HG03135 (cell line): ENCODE measurements around the gene KIAA1191.

ENCODE experiments used
- ATAC-seq: cut with Tn5 transposase; IDR thresholded peaks from one replicate; pipeline ENCODE4 v1.9.1; 2021; ENCODE audit warnings: mild to moderate bottlenecking, moderate library complexity; ENCODE audit not compliant: unreplicated experiment

The KIAA1191 gene

GRCh38 chr5:176389135-176390123 is 27.9 kb upstream of the KIAA1191 start:
- ATAC-seq = peak; percentile 31

GRCh38 chr5:176388444-176389134 is 27.0 kb upstream of the KIAA1191 start, which contains the start of the genes HIGD2A and NOP16:
TSS of gene HIGD2A (plus strand) at chr5:176388751. CDS start at chr5:176388820, 69 bp downstream.
TSS of gene NOP16 (minus strand) at chr5:176388598. CDS start at chr5:176388539, 59 bp downstream.
- peak; percentile 87 for ATAC-seq

DNA sequence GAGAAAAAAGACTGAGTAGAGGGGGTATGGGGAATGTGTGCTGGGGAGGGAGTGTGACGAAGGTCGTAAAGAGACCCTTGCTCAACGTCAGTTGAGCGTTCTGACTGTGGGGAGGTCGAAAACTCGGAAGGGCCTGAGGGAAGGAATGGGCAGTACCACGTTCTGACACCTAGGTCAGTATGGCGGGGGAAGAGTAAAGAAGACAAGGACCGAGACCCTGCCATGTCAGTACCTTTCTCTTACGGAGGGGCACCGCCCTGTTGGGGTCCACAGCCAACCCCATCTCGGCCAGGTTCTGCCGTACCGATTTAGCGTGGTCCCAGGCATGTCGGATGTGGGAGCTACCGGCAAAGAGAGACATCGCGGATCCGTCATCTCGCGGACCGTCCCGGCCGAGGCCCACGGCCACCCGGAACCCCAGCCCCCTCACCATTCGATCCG is 26.5 kb upstream of the KIAA1191 start:
- ATAC-seq = no peak

GRCh38 chr5:176387384-176387925 is 25.9 kb upstream of the KIAA1191 start:
- no peak for ATAC-seq

DNA sequence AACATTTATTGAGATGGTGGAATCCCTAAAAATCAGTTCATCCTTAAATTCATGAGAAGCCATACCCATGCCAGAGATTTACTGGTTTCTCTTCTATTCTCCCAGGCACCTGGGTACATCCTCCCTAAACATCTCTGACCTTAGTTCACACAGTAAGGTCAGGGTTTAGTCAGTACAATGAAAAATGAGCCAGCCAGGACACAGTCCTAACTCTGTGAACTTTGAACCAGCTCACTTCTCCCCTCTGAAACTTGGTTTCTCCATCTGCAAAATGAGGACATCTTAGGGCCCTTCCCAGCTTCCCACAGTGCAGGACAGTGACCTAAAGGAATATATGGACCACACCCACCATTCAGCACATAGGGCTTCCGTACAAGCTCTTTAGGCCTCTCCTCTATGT is 24.9 kb upstream of the KIAA1191 start:
- ATAC-seq = no peak

- no peak for ATAC-seq
Observed at GRCh38 chr5:176384991-176385390, 23.4 kb upstream of the KIAA1191 start.

DNA sequence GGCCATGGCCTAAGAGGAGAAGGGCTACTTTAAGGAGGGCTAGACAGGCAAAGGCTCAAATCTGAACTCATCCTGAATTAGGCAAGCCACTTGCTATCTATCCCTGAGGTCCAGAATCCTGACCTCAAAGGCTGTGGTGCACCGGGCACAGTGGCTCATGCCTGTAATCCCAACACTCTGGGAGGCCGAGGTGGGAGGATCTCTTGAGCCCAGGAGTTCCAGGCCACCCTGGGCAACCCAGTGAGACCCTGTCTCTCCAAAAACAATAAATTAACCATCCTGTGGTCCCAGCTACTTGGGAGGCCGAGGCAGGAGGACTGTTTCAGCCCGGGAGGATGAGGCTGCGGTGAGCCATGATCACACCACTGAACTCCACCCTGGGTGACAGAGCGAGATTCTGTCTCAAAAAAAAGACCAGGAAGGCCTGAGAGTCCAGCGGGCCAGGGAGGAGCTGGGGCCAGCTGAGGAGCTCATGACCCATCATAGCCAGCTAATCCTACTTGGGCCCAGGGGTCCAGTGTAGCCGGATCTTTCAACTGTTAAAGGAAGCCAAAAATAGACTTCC is 22.9 kb upstream of the KIAA1191 start:
- ATAC-seq = no peak

GRCh38 chr5:176383961-176384360 is 22.4 kb upstream of the KIAA1191 start:
- ATAC-seq = no peak

- ATAC-seq = no peak
Observed at GRCh38 chr5:176383248-176383905, 21.8 kb upstream of the KIAA1191 start.

- ATAC-seq = no peak
Observed at GRCh38 chr5:176382721-176383120, 21.2 kb upstream of the KIAA1191 start.

GRCh38 chr5:176381979-176382378 is 20.4 kb upstream of the KIAA1191 start:
- ATAC-seq = no peak

GRCh38 chr5:176381423-176381822 is 19.9 kb upstream of the KIAA1191 start:
- no peak for ATAC-seq

DNA sequence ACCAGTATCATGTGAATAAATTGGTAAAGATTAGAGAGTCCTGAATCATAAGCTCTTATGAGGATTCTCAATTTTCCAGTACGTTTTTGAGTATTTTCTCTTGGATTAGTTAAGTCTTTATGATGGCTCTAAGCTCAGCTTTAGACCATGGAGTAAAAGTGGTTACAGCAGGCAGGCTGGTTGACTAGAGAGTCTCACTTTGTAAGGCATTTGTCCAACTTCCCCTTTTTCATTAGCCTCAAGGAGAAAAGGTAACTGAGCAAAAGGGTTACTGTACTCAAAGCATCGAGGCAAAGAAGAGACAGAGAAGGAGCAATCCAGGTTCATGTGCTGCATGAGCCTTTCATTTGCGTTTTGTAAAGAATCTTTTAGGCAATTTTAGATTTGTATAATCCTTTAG is 18.3 kb upstream of the KIAA1191 start:
- peak; percentile 59 for ATAC-seq

DNA sequence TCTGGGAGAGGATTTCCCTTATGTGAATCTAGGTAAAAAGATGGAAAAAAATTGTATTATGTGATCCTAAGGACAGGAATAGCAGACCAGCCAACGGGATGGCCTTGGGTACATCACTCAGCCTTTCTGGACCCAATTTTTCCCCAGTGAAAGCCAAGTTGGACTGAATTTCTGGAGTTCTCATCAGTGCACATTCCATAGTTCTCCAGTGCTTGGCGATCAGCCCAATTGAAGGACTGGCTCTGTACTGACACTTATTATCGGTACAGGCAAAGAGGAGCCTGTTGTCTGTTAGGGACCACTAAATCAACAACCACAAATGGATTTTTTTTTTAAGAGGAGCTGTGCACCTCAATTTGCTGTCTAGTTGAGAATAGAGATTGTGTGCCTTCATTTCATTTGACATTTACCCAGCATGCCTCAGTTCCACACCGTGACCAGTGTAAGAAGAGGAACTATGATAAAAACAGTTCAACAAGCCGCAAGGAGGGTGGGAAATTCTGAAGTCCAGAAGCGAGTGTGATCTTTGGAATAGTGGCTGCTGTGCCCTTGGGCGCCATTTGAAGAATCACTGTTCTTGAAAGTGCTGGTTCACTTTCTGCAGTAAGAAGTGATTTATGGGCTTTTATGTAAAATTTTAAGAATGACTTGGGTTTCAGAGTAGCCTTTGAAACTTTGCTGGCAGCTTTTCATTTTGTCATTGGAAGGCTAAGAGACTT is 11.7 kb upstream of the KIAA1191 start:
- no peak for ATAC-seq

DNA sequence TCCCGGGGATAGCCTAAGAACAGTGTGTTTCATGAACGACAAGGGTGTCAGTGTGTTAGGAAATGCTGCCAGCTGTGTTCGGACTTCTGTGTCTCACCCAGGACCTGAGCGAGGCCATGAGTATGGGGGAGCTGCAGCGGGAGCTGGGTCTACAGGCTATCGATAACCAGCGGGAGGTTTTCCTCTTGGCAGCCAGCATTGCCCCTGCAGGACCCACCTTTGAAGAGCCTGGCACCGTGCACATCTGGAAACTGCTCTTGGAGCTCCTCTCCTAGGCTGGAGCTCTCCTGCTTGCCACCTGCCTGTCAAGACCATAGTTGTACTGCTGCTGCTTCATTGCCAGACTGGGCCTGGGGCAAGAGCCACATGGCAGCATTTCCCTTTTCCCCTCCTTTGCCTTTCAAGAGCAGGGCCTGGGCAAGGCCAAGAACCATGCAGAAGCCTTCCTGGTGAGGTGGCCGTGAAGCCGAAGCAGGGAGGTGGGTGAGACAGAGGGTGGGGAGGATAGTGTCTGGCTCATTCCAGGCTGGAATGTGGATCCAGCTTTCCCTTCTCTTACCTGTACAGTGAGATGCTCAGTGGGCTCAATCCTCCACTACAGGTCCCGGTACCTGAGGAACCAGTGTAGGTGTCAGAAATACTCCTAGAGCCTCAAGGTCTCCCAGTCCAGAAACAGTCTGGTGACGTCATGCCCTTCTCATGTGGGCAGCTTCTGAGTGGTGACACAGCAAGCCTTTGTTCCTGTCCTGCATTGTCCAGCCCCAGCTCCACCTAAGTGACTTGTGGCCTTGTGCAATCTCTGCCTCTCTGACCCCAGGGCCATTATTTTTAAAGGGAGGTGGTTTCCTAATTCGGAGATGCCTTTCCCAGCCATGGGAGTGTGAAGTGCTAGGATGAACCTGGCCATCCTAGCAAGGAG is 10.3 kb upstream of the KIAA1191 start:
- no peak for ATAC-seq

DNA sequence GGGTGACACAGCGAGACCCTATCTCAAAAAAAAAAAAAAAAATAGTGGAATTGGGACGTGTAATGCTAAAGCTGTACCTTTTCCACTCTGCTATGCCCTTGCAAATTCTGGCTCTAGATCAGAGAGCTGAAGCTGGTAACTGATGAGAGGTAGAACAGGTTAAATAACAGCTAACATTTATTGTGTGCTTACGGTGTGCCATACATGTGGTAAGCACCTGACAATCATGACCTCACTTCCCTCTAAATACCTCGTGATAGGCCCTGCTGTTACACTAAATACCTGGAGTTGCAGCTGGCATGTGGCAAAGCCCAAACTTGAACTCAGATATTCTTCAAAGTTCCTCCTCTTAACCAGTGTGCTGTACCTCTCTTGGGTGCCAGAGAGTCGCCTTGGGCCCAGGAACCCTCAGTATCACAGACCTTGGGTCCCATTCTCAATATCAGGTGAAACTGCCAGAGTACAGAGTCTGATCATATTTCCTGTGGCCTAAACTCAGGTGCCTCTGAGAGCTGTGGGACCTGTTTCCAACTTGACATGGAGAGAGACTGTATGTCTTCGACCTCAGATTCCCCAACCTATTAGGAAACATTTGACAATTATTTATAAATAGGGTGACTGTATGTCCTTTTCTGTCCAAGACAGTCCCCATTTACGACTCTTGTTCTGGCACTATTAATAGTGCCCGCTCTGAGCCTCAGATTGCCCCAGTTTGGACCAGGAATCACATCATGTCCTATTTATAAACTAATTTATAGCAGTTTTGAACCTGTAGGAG is 8.6 kb upstream of the KIAA1191 start:
- ATAC-seq = no peak

GRCh38 chr5:176368726-176369125 is 7.2 kb upstream of the KIAA1191 start:
- no peak for ATAC-seq
